ENCODE results near the gene SUCO. TPM values are rescaled to one million over a fixed set of nuclear protein-coding genes. Genes with fewer than 3 reads are reported as not detected.

The SUCO gene
- total and polyA plus RNA-seq, 2 of the 13 experiments (the other 11 are each of a cell fraction or from before 2014, with no cell fraction given): 12.6 to 25.5 TPM

DNA sequence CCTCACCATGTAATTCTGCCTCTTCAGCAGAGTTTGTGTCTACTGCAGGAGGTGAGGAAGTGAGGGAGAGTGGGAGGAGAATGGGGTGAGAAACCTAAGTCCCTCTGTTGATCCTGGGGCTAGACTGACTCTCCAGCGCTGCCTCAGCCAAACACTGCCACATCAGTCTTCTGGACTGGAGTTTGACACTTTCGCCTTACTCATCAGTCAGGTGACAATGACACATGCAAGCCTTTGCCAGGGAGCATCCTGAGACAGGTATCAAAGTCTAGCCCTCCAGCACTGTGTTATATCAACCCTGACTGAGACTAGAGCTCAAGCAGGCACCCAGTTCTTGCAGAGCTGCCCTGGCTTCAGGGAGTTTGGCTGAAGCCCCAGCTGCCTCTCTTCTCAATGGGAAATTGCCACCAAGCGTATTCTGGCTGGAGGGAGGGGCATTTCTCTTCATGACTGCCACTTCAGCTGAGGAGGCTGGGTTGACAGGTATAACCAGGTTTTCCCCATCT lies 33.3 kb upstream of the SUCO start (continued):
- TF ChIP-seq, protein P1, sequence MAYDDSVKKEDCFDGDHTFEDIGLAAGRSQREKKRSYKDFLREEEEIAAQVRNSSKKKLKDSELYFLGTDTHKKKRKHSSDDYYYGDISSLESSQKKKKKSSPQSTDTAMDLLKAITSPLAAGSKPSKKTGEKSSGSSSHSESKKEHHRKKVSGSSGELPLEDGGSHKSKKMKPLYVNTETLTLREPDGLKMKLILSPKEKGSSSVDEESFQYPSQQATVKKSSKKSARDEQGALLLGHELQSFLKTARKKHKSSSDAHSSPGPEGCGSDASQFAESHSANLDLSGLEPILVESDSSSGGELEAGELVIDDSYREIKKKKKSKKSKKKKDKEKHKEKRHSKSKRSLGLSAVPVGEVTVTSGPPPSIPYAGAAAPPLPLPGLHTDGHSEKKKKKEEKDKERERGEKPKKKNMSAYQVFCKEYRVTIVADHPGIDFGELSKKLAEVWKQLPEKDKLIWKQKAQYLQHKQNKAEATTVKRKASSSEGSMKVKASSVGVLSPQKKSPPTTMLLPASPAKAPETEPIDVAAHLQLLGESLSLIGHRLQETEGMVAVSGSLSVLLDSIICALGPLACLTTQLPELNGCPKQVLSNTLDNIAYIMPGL (CRISPR knock-in tag; IDR thresholded peaks at IDR 0.05; ENCODE audit: borderline replicate concordance in 1 of 2, low read depth in 1 of 2): peak in 1 of 2 experiments; percentile 20; a peak in 1 of 4 replicates
- TF ChIP-seq THAP11 (CRISPR knock-in tag; IDR thresholded peaks at IDR 0.05) (peak; percentile 50; the same call in 1 of the 2 replicates), HNF4G (IDR thresholded peaks at IDR 0.05; ENCODE audit: borderline replicate concordance, low read depth, low read length) (peak; percentile 67; the same call in 1 of the 2 replicates), HNF4G (CRISPR knock-in tag; IDR thresholded peaks at IDR 0.05; ENCODE audit: borderline replicate concordance, low read depth) (no peak), FOSL2 (CRISPR knock-in tag; IDR thresholded peaks at IDR 0.05) (peak; percentile 94), ZNF317 (CRISPR knock-in tag; IDR thresholded peaks at IDR 0.05) (no peak), ZNF501 (CRISPR knock-in tag; IDR thresholded peaks at IDR 0.05) (0 out of 2 replicates have a peak, but pooled peaks have one; percentile 21), ZNF354B (CRISPR knock-in tag; IDR thresholded peaks at IDR 0.05) (no peak), ZNF639 (CRISPR knock-in tag; conservative IDR thresholded peaks at IDR 0.05) (no peak), FOSL1 (CRISPR knock-in tag; IDR thresholded peaks at IDR 0.05; ENCODE audit: borderline replicate concordance) (peak; percentile 66; the same call in 1 of the 2 replicates), TAF1 (CRISPR knock-in tag; IDR thresholded peaks at IDR 0.05) (no peak), SALL1 (CRISPR knock-in tag; IDR thresholded peaks at IDR 0.05) (peak; percentile 62), SOX13 (IDR thresholded peaks at IDR 0.05) (no peak), SOX13 (CRISPR knock-in tag; conservative IDR thresholded peaks at IDR 0.05 in 1 of 2, IDR thresholded peaks at IDR 0.05 in 1 of 2) (peak in 1 of 2 experiments; percentile 53; a peak in 1 of 4 replicates), ZMAT3 (CRISPR knock-in tag; conservative IDR thresholded peaks at IDR 0.05) (no peak), HNF4A (CRISPR knock-in tag; IDR thresholded peaks at IDR 0.05) (peak; percentile 69), RBFOX2 (IDR thresholded peaks at IDR 0.05; ENCODE audit: low read depth, low read length) (no peak), RARA (CRISPR knock-in tag; IDR thresholded peaks at IDR 0.05) (peak; percentile 52), ZKSCAN8 (CRISPR knock-in tag; IDR thresholded peaks at IDR 0.05; ENCODE audit: borderline replicate concordance) (no peak), ZNF644 (CRISPR knock-in tag; IDR thresholded peaks at IDR 0.05; ENCODE audit: low read depth) (peak; percentile 30; the same call in 1 of the 2 replicates), AGO1 (IDR thresholded peaks at IDR 0.05; ENCODE audit: low read depth, low read length, poor library complexity, severe bottlenecking) (no peak), ELF3 (CRISPR knock-in tag; IDR thresholded peaks at IDR 0.05) (peak; percentile 51; the same call in 1 of the 2 replicates)
- TF ChIP-seq, protein P2, sequence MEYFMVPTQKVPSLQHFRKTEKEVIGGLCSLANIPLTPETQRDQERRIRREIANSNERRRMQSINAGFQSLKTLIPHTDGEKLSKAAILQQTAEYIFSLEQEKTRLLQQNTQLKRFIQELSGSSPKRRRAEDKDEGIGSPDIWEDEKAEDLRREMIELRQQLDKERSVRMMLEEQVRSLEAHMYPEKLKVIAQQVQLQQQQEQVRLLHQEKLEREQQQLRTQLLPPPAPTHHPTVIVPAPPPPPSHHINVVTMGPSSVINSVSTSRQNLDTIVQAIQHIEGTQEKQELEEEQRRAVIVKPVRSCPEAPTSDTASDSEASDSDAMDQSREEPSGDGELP (IDR thresholded peaks at IDR 0.05; ENCODE audit: borderline replicate concordance, low read depth): peak; percentile 57; the same call in 1 of the 2 replicates
- TF ChIP-seq, protein P3, sequence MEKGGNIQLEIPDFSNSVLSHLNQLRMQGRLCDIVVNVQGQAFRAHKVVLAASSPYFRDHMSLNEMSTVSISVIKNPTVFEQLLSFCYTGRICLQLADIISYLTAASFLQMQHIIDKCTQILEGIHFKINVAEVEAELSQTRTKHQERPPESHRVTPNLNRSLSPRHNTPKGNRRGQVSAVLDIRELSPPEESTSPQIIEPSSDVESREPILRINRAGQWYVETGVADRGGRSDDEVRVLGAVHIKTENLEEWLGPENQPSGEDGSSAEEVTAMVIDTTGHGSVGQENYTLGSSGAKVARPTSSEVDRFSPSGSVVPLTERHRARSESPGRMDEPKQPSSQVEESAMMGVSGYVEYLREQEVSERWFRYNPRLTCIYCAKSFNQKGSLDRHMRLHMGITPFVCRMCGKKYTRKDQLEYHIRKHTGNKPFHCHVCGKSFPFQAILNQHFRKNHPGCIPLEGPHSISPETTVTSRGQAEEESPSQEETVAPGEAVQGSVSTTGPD (CRISPR knock-in tag; IDR thresholded peaks at IDR 0.05): 0 out of 2 replicates have a peak, but pooled peaks have one; percentile 33
- TF ChIP-seq, protein P4, sequence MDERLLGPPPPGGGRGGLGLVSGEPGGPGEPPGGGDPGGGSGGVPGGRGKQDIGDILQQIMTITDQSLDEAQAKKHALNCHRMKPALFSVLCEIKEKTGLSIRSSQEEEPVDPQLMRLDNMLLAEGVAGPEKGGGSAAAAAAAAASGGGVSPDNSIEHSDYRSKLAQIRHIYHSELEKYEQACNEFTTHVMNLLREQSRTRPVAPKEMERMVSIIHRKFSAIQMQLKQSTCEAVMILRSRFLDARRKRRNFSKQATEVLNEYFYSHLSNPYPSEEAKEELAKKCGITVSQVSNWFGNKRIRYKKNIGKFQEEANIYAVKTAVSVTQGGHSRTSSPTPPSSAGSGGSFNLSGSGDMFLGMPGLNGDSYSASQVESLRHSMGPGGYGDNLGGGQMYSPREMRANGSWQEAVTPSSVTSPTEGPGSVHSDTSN (CRISPR knock-in tag; IDR thresholded peaks at IDR 0.05): peak; percentile 50

All from HepG2 (cell line).